GM23248 (cell line): ENCODE measurements around the gene NFXL1.

Source experiments
- EZH2 ChIP-seq: fragments of 200-600 bp; sonication (generic); IDR thresholded peaks from 2 replicates; pipeline ENCODE4 v1.6.1; 2018; ENCODE audit warnings: antibody characterized with exemption, mild to moderate bottlenecking; ENCODE audit not compliant: insufficient read depth, poor library complexity, severe bottlenecking
- EZH2phosphoT487 ChIP-seq: fragments of 200-600 bp; sonication (generic); IDR thresholded peaks from 2 replicates; pipeline ENCODE4 v1.6.1; 2018; ENCODE audit warnings: antibody characterized with exemption, moderate library complexity, mild to moderate bottlenecking, low read depth; ENCODE audit not compliant: insufficient read depth

DNA sequence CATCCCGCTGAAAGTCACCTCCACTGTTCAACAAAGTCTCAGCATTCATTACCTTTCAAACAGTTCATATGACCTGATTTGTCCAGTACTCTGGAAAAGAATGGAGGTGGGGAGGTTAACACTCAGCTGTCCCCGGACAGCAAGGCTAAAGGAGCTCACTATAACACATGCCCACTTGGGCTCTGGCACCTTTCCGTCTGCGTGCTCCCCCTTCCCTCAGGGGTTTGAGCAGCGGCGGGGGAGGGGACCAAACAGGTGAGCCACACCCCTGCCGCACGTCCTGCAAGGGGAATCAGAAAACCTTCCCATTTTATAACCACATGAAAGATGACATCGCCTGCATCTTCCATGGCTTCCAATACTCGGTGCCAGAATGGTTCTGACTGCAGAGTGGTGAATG is 39.9 kb upstream of the NFXL1 start:
- TF ChIP-seq EZH2 (no peak), EZH2phosphoT487 (no peak)
